Cardiac muscle cell (in vitro differentiated cells and primary cell): ENCODE data around the gene HPSE2. TPM values are rescaled to one million over a fixed set of nuclear protein-coding genes. Genes with fewer than 3 reads are reported as not detected.
A peak's percentile ranks its signal among the peaks of the same experiment; 100 is the strongest.

ENCODE experiments used
- DNase-seq, 2 donors: peaks; one replicate each; pipeline versions ENCODE4 v3.0.0 to v3.0.0-alpha.2; 2010 to 2017; ENCODE audit warnings: low read depth in 1 of 2, low spot score in 1 of 2
- H3K27ac ChIP-seq: fragments of 200-600 bp; sonication (generic); 2 replicates; pipeline ENCODE4 v1.5.1; 2016
- H3K27me3 ChIP-seq: fragments of 200-600 bp; sonication (generic); 2 replicates; pipeline ENCODE4 v1.6.0; 2016; ENCODE audit warnings: control low read depth
- H3K36me3 ChIP-seq: fragments of 200-600 bp; sonication (generic); 2 replicates; pipeline ENCODE4 v1.5.1; 2016; ENCODE audit warnings: control low read depth
- H3K4me1 ChIP-seq: fragments of 200-600 bp; sonication (generic); 2 replicates; pipeline ENCODE4 v1.8.1; 2017; ENCODE audit warnings: low read depth, mild to moderate bottlenecking, mixed run types
- H3K4me3 ChIP-seq: fragments of 200-600 bp; sonication (generic); 2 replicates; pipeline ENCODE4 v1.5.1; 2016; ENCODE audit warnings: mild to moderate bottlenecking
- H3K9me3 ChIP-seq: fragments of 200-600 bp; sonication (generic); 2 replicates; pipeline ENCODE4 v1.5.1; 2017; ENCODE audit warnings: low read depth, mild to moderate bottlenecking, control low read depth
- CTCF ChIP-seq: IDR thresholded peaks from 2 replicates; pipeline ENCODE4 v1.5.1; 2012; ENCODE audit warnings: low read depth, mild to moderate bottlenecking, low read length
- polyA plus RNA-seq: library from polyadenylated mRNA; unstranded; fragments of >200 nt; fragmentation: Nextera tagmentation; extraction: Ambion mirVana; gene quantifications from 2 replicates; pipeline ENCODE4 v1.2.1, GENCODE V29; 2016
- total RNA-seq: library from RNA; depleted of rRNA; stranded (reverse); fragments of >200 nt; gene quantifications from 2 replicates; pipeline ENCODE4 v1.2.3, GENCODE V29; 2016

The HPSE2 gene
- total and polyA plus RNA-seq, 2 experiments from 2014 or later = 0.87 to 6.1 TPM

- TF ChIP-seq CTCF = no peak
- DNase-seq = peak; percentile 5 to 24
Observed at GRCh38 chr10:99233689-99234037, 2.0 kb downstream of the HPSE2 start.

GRCh38 chr10:99233000-99233688, 2.5 kb downstream of the HPSE2 start:
- DNase-seq = no peak
- peaks cover 7% of the 10 kb centered on the region for H3K4me1 ChIP-seq
- H3K36me3 ChIP-seq = no peaks in the 10 kb centered on the region
- H3K4me3 ChIP-seq = peak overlapping the region; percentile 36
- TF ChIP-seq CTCF = no peak
- no peak overlapping the region for H3K27ac ChIP-seq
- H3K27me3 ChIP-seq = peaks cover 100% of the 10 kb centered on the region
- no peaks in the 10 kb centered on the region for H3K9me3 ChIP-seq

More at GRCh38 chr10:99233689-99234037, 2.0 kb downstream of the HPSE2 start:
- H3K36me3 ChIP-seq = no peaks in the 10 kb centered on the region
- H3K9me3 ChIP-seq = no peaks in the 10 kb centered on the region
- H3K4me3 ChIP-seq = peak overlapping the region; percentile 36
- peaks cover 7% of the 10 kb centered on the region for H3K4me1 ChIP-seq
- H3K27me3 ChIP-seq = peaks cover 100% of the 10 kb centered on the region
- no peak overlapping the region for H3K27ac ChIP-seq

- Histone ChIP-seq H3K9me3 (no peaks in the 10 kb centered on the region), H3K27me3 (peaks cover 99% of the 10 kb centered on the region), H3K36me3 (no peaks in the 10 kb centered on the region), H3K4me3 (peak overlapping the region; percentile 36), H3K27ac (no peak overlapping the region), H3K4me1 (peaks cover 7% of the 10 kb centered on the region)
- peak; percentile 18 to 60 for DNase-seq
- TF ChIP-seq CTCF = no peak
Observed at GRCh38 chr10:99232360-99232999, 3.2 kb downstream of the HPSE2 start.

- no peak for DNase-seq
- H3K4me3 ChIP-seq = no peak overlapping the region
- no peaks in the 10 kb centered on the region for H3K36me3 ChIP-seq
- no peaks in the 10 kb centered on the region for H3K4me1 ChIP-seq
- peaks cover 36% of the 10 kb centered on the region for H3K27me3 ChIP-seq
- no peak overlapping the region for H3K27ac ChIP-seq
- H3K9me3 ChIP-seq = no peaks in the 10 kb centered on the region
- TF ChIP-seq CTCF = no peak
Observed at GRCh38 chr10:99224766-99225165, 10.9 kb downstream of the HPSE2 start.

- TF ChIP-seq CTCF = no peak
- no peak for DNase-seq
- H3K27ac ChIP-seq = no peak overlapping the region
- no peaks in the 10 kb centered on the region for H3K9me3 ChIP-seq
- H3K36me3 ChIP-seq = no peaks in the 10 kb centered on the region
- no peaks in the 10 kb centered on the region for H3K4me1 ChIP-seq
- H3K27me3 ChIP-seq = no peaks in the 10 kb centered on the region
- no peak overlapping the region for H3K4me3 ChIP-seq
Observed at GRCh38 chr10:99207340-99207739, 28.3 kb downstream of the HPSE2 start.
